Measurements from ENCODE around the gene SHOC2.

GRCh38 chr10:110978204-110978603, 58.8 kb downstream of the SHOC2 start:
- TF ChIP-seq CTCF (conservative IDR thresholded peaks at IDR 0.05 in 1 of 2, IDR thresholded peaks at IDR 0.05 in 1 of 2; ENCODE audit: extremely low read depth in 1 of 2, insufficient read depth in 1 of 2, low read depth in 1 of 2, low read length in 2 of 2) (no peak), EZH2 (IDR thresholded peaks at IDR 0.05; ENCODE audit: borderline replicate concordance, low read length) (no peak)
